H1 (cell line): ENCODE data around the gene FBN2.

Experiments
- EP300 ChIP-seq, 2 experiments: IDR thresholded peaks; 1 replicate in 1 of 2; 2 replicates in 1 of 2; pipeline ENCODE4 v1.6.1; 2011 to 2012; ENCODE audit warnings: low read depth in 2 of 2, low read length in 2 of 2, mild to moderate bottlenecking in 2 of 2, borderline replicate concordance in 1 of 2, inconsistent platforms in 1 of 2, moderate library complexity in 1 of 2
- POLR2A ChIP-seq, 2 experiments: IDR thresholded peaks; 1 replicate in 1 of 2; 2 replicates in 1 of 2; pipeline ENCODE4 v1.6.1; 2011; ENCODE audit warnings: low read depth in 2 of 2, low read length in 2 of 2, mild to moderate bottlenecking in 2 of 2; ENCODE audit errors: control extremely low read depth in 1 of 2
- POLR2AphosphoS5 ChIP-seq: IDR thresholded peaks from 2 replicates; pipeline ENCODE4 v1.6.1; 2011; ENCODE audit warnings: low read depth, low read length
- SRF ChIP-seq: IDR thresholded peaks from 2 replicates; pipeline ENCODE4 v1.6.1; 2011; ENCODE audit warnings: mild to moderate bottlenecking, low read depth, low read length, moderate library complexity
- TAF1 ChIP-seq: IDR thresholded peaks from 2 replicates; pipeline ENCODE4 v1.6.1; 2011; ENCODE audit warnings: mild to moderate bottlenecking, low read depth, low read length
- TF ChIP-seq, protein P1 (sequence below), 3 experiments: IDR thresholded peaks; 1 replicate in 2 of 3; 2 replicates in 1 of 3; pipeline versions ENCODE4 v1.5.1 to v1.6.1; 2011; ENCODE audit warnings: low read length in 3 of 3, mild to moderate bottlenecking in 3 of 3, inconsistent platforms in 2 of 3, low read depth in 1 of 3, moderate library complexity in 1 of 3; ENCODE audit not compliant: insufficient read depth in 1 of 3; ENCODE audit errors: control extremely low read depth in 1 of 3
- TF ChIP-seq, protein P2 (sequence below): IDR thresholded peaks from 2 replicates; pipeline ENCODE4 v1.6.1; 2012; ENCODE audit warnings: inconsistent platforms

- TF ChIP-seq TAF1 = no peak
- TF ChIP-seq, protein P1, sequence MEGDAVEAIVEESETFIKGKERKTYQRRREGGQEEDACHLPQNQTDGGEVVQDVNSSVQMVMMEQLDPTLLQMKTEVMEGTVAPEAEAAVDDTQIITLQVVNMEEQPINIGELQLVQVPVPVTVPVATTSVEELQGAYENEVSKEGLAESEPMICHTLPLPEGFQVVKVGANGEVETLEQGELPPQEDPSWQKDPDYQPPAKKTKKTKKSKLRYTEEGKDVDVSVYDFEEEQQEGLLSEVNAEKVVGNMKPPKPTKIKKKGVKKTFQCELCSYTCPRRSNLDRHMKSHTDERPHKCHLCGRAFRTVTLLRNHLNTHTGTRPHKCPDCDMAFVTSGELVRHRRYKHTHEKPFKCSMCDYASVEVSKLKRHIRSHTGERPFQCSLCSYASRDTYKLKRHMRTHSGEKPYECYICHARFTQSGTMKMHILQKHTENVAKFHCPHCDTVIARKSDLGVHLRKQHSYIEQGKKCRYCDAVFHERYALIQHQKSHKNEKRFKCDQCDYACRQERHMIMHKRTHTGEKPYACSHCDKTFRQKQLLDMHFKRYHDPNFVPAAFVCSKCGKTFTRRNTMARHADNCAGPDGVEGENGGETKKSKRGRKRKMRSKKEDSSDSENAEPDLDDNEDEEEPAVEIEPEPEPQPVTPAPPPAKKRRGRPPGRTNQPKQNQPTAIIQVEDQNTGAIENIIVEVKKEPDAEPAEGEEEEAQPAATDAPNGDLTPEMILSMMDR (IDR thresholded peaks at IDR 0.05; ENCODE audit: control extremely low read depth in 1 of 3, insufficient read depth in 1 of 3, low read depth in 1 of 3, low read length in 3 of 3) = no peak
- TF ChIP-seq POLR2AphosphoS5 = no peak
- no peak for TF ChIP-seq POLR2A (IDR thresholded peaks at IDR 0.05; ENCODE audit: control extremely low read depth in 1 of 2, low read depth in 2 of 2, low read length in 2 of 2)
- no peak for TF ChIP-seq SRF
- no peak for TF ChIP-seq EP300 (IDR thresholded peaks at IDR 0.05; ENCODE audit: borderline replicate concordance in 1 of 2, low read depth in 2 of 2, low read length in 2 of 2)
- TF ChIP-seq, protein P2, sequence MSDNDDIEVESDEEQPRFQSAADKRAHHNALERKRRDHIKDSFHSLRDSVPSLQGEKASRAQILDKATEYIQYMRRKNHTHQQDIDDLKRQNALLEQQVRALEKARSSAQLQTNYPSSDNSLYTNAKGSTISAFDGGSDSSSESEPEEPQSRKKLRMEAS = no peak
Observed at GRCh38 chr5:128528637-128529255, 9.3 kb downstream of the FBN2 start.
